Measurements from ENCODE around the gene IL16. TPM values are rescaled to one million over a fixed set of nuclear protein-coding genes. Genes with fewer than 3 reads are reported as not detected.

IL16 gene
- total RNA-seq, 1 donor from 2014 or later = not detected

DNA sequence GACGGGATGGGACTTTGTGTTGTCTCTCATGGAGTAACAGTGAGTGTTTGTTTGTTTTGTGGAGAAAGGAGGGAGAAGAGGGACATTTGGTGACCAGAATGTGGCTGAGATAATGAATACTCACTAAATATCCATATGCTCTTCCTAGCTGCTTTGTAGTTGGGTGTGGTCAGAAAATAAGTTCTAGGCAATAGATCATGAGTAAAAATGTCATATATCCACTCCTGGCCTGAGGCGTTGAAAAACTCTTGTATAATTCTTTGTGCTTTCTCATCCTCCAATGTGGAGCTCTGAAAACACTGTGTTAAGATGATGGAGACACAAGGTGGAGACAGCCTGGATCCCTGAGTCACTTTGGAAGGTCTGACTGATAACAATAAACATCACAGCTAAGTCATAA lies 28.0 kb upstream of the IL16 start:
- TF ChIP-seq CTCF (IDR thresholded peaks at IDR 0.05; ENCODE audit: insufficient read depth, low read length, poor library complexity, severe bottlenecking) = no peak
- DNase-seq (ENCODE audit: low read depth) = no peak
- H3K27me3 ChIP-seq (ENCODE audit: control insufficient read depth, insufficient read depth, low read length) = no peaks in the 10 kb centered on the region
- no peak overlapping the region for H3K4me3 ChIP-seq (ENCODE audit: low read depth, low read length)
- H3K36me3 ChIP-seq (ENCODE audit: control insufficient read depth, insufficient read depth, low read length) = no peaks in the 10 kb centered on the region

- TF ChIP-seq CTCF (IDR thresholded peaks at IDR 0.05; ENCODE audit: insufficient read depth, low read length, poor library complexity, severe bottlenecking) = no peak
- H3K36me3 ChIP-seq (ENCODE audit: control insufficient read depth, insufficient read depth, low read length) = no peaks in the 10 kb centered on the region
- H3K4me3 ChIP-seq (ENCODE audit: low read depth, low read length) = no peak overlapping the region
- no peak for DNase-seq (ENCODE audit: low read depth)
- no peaks in the 10 kb centered on the region for H3K27me3 ChIP-seq (ENCODE audit: control insufficient read depth, insufficient read depth, low read length)
Measured at GRCh38 chr15:81170511-81170910, 26.2 kb upstream of the IL16 start.

DNA sequence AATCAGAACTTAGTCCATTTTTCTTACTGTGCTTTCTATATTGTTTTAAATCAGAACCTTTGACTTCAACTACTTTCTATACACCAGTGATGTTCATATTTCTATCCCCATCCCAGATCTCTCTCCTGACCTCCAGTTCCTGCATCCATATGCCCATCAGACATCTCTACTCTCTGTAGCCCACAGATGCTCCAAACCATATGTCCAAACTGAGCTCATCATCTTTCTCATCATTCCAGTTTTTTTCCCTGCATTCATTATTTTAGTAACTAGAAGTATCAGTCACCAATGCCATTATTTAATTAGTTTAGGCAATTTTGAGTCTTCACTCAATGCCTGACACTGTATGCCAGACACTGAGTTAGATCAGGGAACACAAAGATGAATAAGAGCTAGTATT lies 25.4 kb upstream of the IL16 start:
- Histone ChIP-seq H3K27me3 (ENCODE audit: control insufficient read depth, insufficient read depth, low read length) (no peaks in the 10 kb centered on the region), H3K36me3 (ENCODE audit: control insufficient read depth, insufficient read depth, low read length) (no peaks in the 10 kb centered on the region), H3K4me3 (ENCODE audit: low read depth, low read length) (no peak overlapping the region)
- TF ChIP-seq CTCF (IDR thresholded peaks at IDR 0.05; ENCODE audit: insufficient read depth, low read length, poor library complexity, severe bottlenecking) = no peak
- DNase-seq (ENCODE audit: low read depth) = no peak

GRCh38 chr15:81174125-81174791 lies 22.4 kb upstream of the IL16 start:
- Histone ChIP-seq H3K27me3 (ENCODE audit: control insufficient read depth, insufficient read depth, low read length) (no peaks in the 10 kb centered on the region), H3K4me3 (ENCODE audit: low read depth, low read length) (no peak overlapping the region), H3K36me3 (ENCODE audit: control insufficient read depth, insufficient read depth, low read length) (no peaks in the 10 kb centered on the region)
- no peak for DNase-seq (ENCODE audit: low read depth)
- no peak for TF ChIP-seq CTCF (IDR thresholded peaks at IDR 0.05; ENCODE audit: insufficient read depth, low read length, poor library complexity, severe bottlenecking)

DNA sequence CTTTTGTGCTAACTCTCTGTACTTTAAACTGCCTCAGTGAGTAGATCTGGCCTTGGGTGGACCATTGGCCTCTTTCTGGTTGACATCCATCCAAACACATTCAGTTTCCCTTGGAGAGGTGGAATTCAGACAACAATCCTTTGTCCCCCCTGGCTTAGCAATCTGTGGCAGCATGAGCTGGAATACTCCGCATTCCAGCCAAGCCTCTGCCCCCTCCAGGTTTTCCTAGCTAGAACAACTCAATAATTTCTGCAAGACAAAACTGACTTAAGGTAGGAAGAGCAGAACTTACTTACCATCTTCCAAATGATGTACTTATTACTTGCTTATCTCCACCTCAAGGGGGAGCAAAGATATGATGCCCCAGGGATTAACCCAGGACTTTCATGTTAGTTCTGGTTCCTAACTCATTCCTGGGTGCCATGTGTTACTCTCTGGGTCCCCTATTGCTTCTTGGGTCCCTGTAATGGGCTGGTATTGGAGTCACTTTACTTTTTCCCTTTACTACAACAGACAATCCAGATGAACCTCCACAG lies 21.8 kb upstream of the IL16 start:
- no peak overlapping the region for H3K4me3 ChIP-seq (ENCODE audit: low read depth, low read length)
- DNase-seq (ENCODE audit: low read depth) = no peak
- TF ChIP-seq CTCF (IDR thresholded peaks at IDR 0.05; ENCODE audit: insufficient read depth, low read length, poor library complexity, severe bottlenecking) = no peak
- no peaks in the 10 kb centered on the region for H3K27me3 ChIP-seq (ENCODE audit: control insufficient read depth, insufficient read depth, low read length)
- H3K36me3 ChIP-seq (ENCODE audit: control insufficient read depth, insufficient read depth, low read length) = no peaks in the 10 kb centered on the region

- H3K27me3 ChIP-seq (ENCODE audit: control insufficient read depth, insufficient read depth, low read length) = no peaks in the 10 kb centered on the region
- TF ChIP-seq CTCF (IDR thresholded peaks at IDR 0.05; ENCODE audit: insufficient read depth, low read length, poor library complexity, severe bottlenecking) = no peak
- no peak overlapping the region for H3K4me3 ChIP-seq (ENCODE audit: low read depth, low read length)
- no peak for DNase-seq (ENCODE audit: low read depth)
- H3K36me3 ChIP-seq (ENCODE audit: control insufficient read depth, insufficient read depth, low read length) = no peaks in the 10 kb centered on the region
Measured at GRCh38 chr15:81175496-81175895, 21.2 kb upstream of the IL16 start.

Measured in kidney epithelial cell (primary cell).